Keratinocyte (primary cell): ENCODE measurements around the gene OSBPL1A. TPM values are rescaled to one million over a fixed set of nuclear protein-coding genes. Genes with fewer than 3 reads are reported as not detected.
A peak's percentile ranks its signal among the peaks of the same experiment; 100 is the strongest.

Source experiments
- DNase-seq: peaks from one replicate; pipeline ENCODE4 v3.0.0-alpha.2; 2011; ENCODE audit warnings: low read depth, missing footprints, low spot score
- FAIRE-seq: peaks from 2 replicates; lab custom pipeline; 2011; peaks lifted over from hg19 to GRCh38; lab: Jason Lieb, UNC
- H2AFZ ChIP-seq: 2 replicates; pipeline ENCODE4 v1.6.0; 2012; ENCODE audit warnings: low read length, control low read depth, inconsistent platforms; ENCODE audit not compliant: control insufficient read depth
- H3K27ac ChIP-seq: 2 replicates; pipeline ENCODE4 v1.5.1; 2011; ENCODE audit warnings: low read length; ENCODE audit not compliant: control insufficient read depth, insufficient read depth
- H3K27me3 ChIP-seq: 3 replicates; pipeline ENCODE4 v1.6.0; 2011; ENCODE audit warnings: low read length; ENCODE audit not compliant: control insufficient read depth, insufficient read depth; ENCODE audit errors: extremely low read depth
- H3K36me3 ChIP-seq, 2 experiments: 2 replicates in 1 of 2; 3 replicates in 1 of 2; pipeline ENCODE4 v1.5.1; 2011; ENCODE audit warnings: low read length in 2 of 2, mild to moderate bottlenecking in 1 of 2; ENCODE audit not compliant: control insufficient read depth in 2 of 2, insufficient read depth in 2 of 2; ENCODE audit errors: extremely low read depth in 1 of 2
- H3K4me1 ChIP-seq: 3 replicates; pipeline ENCODE4 v1.5.1; 2011; ENCODE audit warnings: low read length; ENCODE audit not compliant: control insufficient read depth, insufficient read depth; ENCODE audit errors: extremely low read depth
- H3K4me2 ChIP-seq: 3 replicates; pipeline ENCODE4 v1.6.0; 2011; ENCODE audit warnings: low read depth, low read length; ENCODE audit not compliant: control insufficient read depth, insufficient read depth; ENCODE audit errors: extremely low read depth
- H3K4me3 ChIP-seq, 3 experiments: fragments of 200-600 bp in 1 of 3; sonication (generic) in 1 of 3; 2 replicates in 2 of 3; 3 replicates in 1 of 3; pipeline ENCODE4 v1.5.1; 2011 to 2016; ENCODE audit warnings: low read length in 3 of 3, mild to moderate bottlenecking in 3 of 3, control low read depth in 2 of 3, inconsistent platforms in 1 of 3, low read depth in 1 of 3, mixed read lengths in 1 of 3, mixed run types in 1 of 3, moderate library complexity in 1 of 3; ENCODE audit not compliant: control insufficient read depth in 2 of 3, insufficient read depth in 2 of 3; ENCODE audit errors: extremely low read depth in 1 of 3
- H3K79me2 ChIP-seq: 2 replicates; pipeline ENCODE4 v1.6.0; 2012; ENCODE audit warnings: low read length; ENCODE audit not compliant: control insufficient read depth, insufficient read depth
- H3K9ac ChIP-seq: 3 replicates; pipeline ENCODE4 v1.6.0; 2011; ENCODE audit warnings: low read length; ENCODE audit not compliant: control insufficient read depth, insufficient read depth; ENCODE audit errors: extremely low read depth
- H3K9me1 ChIP-seq: 3 replicates; pipeline ENCODE4 v1.6.0; 2011; ENCODE audit warnings: low read length; ENCODE audit not compliant: control insufficient read depth, insufficient read depth; ENCODE audit errors: extremely low read depth
- H3K9me3 ChIP-seq: 2 replicates; pipeline ENCODE4 v1.5.1; 2012; ENCODE audit warnings: low read depth, low read length; ENCODE audit not compliant: control insufficient read depth
- H4K20me1 ChIP-seq: 3 replicates; pipeline ENCODE4 v1.6.0; 2011; ENCODE audit warnings: low read length; ENCODE audit not compliant: control insufficient read depth, insufficient read depth; ENCODE audit errors: extremely low read depth
- CTCF ChIP-seq, 3 experiments: IDR thresholded peaks in 1 of 3; conservative IDR thresholded peaks in 1 of 3; optimal IDR thresholded peaks in 1 of 3; 2 replicates in 2 of 3; 3 replicates in 1 of 3; pipeline versions ENCODE3 to v1.5.1; 2011; ENCODE audit warnings: low read length in 3 of 3, mild to moderate bottlenecking in 3 of 3, moderate library complexity in 2 of 3, control low read depth in 1 of 3, inconsistent platforms in 1 of 3; ENCODE audit not compliant: insufficient read depth in 2 of 3; ENCODE audit errors: extremely low read depth in 1 of 3
- EZH2 ChIP-seq: IDR thresholded peaks from one replicate; pipeline ENCODE4 v1.6.1; 2012; ENCODE audit warnings: inconsistent platforms, mild to moderate bottlenecking, low read length, moderate library complexity
- dilution Hi-C: fragments of 300-500 bp; cut with MboI; formaldehyde crosslinking; loops from one replicate; pipeline ENCODE4 v1.7.0; 2020; ENCODE audit warnings: low sequenced_read_pairs; ENCODE audit not compliant: extremely low pct_ligation_motif_present
- polyA plus RNA-seq, 5 experiments: library from polyadenylated mRNA; depleted of rRNA in 3 of 5; stranded (reverse) in 3 of 5; stranded (forward) in 1 of 5; unstranded in 1 of 5; fragments of >200 nt; gene quantifications; 1 replicate in 1 of 5; 2 replicates in 3 of 5; 3 replicates in 1 of 5; pipeline versions ENCODE4 v1.2.1 to v1.2.3, GENCODE V29; 2011 to 2012; ENCODE audit warnings: missing spikeins in 2 of 5, low read depth in 1 of 5, low replicate concordance in 1 of 5

OSBPL1A gene
- polyA plus RNA-seq, 1 donor (not counting 4 experiments of a cell fraction or from before 2014, with no cell fraction given), result 17.7 TPM

DNA sequence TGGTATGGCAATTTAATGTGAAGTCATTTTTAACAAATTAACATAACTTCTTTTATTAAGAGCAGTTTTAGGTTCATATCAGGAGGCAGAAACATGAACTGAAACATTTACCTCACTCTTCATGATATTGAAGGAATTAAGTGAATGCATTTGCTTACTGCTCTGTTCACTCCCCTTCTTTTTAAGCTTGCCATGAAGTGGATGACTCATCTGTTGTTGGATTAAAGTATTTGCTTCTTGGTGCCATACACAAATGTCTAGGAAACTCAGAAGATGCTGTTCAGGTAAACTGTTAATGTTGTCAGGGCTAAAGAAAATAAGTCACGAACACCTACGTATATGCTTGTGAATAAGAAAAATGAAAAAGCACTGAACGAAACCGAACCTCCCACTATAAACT, 268.9 kb downstream of the OSBPL1A start:
- H2AFZ ChIP-seq, result no peak overlapping the region
- H3K27ac ChIP-seq, result no peak overlapping the region
- H3K9me3 ChIP-seq, result no peaks in the 10 kb centered on the region
- no peak overlapping the region for H3K4me2 ChIP-seq
- no peak for DNase-seq
- TF ChIP-seq EZH2, result no peak
- no peak for TF ChIP-seq CTCF (optimal IDR thresholded peaks at IDR 0.05 in 1 of 3, IDR thresholded peaks at IDR 0.05 in 1 of 3, conservative IDR thresholded peaks at IDR 0.05 in 1 of 3; ENCODE audit: extremely low read depth in 1 of 3, insufficient read depth in 2 of 3, low read length in 3 of 3)
- H3K36me3 ChIP-seq, result peaks cover 13 to 15% of the 10 kb centered on the region in 2 experiments
- no peaks in the 10 kb centered on the region for H3K4me1 ChIP-seq
- no peaks in the 10 kb centered on the region for H3K27me3 ChIP-seq
- dilution Hi-C loops, result no loop called here
- H4K20me1 ChIP-seq, result no peaks in the 10 kb centered on the region
- FAIRE-seq, result peak; percentile 76
- H3K9ac ChIP-seq, result no peak overlapping the region
- no peak overlapping the region for H3K4me3 ChIP-seq
- H3K9me1 ChIP-seq, result no peaks in the 10 kb centered on the region
- no peaks in the 10 kb centered on the region for H3K79me2 ChIP-seq

- no peak overlapping the region for H3K9ac ChIP-seq
- dilution Hi-C loops, result no loop called here
- TF ChIP-seq CTCF (optimal IDR thresholded peaks at IDR 0.05 in 1 of 3, IDR thresholded peaks at IDR 0.05 in 1 of 3, conservative IDR thresholded peaks at IDR 0.05 in 1 of 3; ENCODE audit: extremely low read depth in 1 of 3, insufficient read depth in 2 of 3, low read length in 3 of 3), result no peak
- H3K27ac ChIP-seq, result no peak overlapping the region
- H3K4me2 ChIP-seq, result no peak overlapping the region
- H3K36me3 ChIP-seq, result peaks cover 15 to 17% of the 10 kb centered on the region in 2 experiments
- FAIRE-seq (no peak), DNase-seq (no peak)
- H3K4me1 ChIP-seq, result no peaks in the 10 kb centered on the region
- H3K27me3 ChIP-seq, result no peaks in the 10 kb centered on the region
- H2AFZ ChIP-seq, result no peak overlapping the region
- no peaks in the 10 kb centered on the region for H3K79me2 ChIP-seq
- H3K9me3 ChIP-seq, result no peaks in the 10 kb centered on the region
- no peaks in the 10 kb centered on the region for H4K20me1 ChIP-seq
- H3K4me3 ChIP-seq, result no peak overlapping the region
- H3K9me1 ChIP-seq, result no peaks in the 10 kb centered on the region
Observed at GRCh38 chr18:24127735-24128134, 269.9 kb downstream of the OSBPL1A start.
